GM12878 (cell line): ENCODE results near the gene PROX1. TPM values are rescaled to one million over a fixed set of nuclear protein-coding genes. Genes with fewer than 3 reads are reported as not detected.

Experiments
- ATAC-seq: fragments of 200-7000 bp; cut with Tn5 transposase; 3 replicates; pipeline ENCODE4 v1.9.1; 2020; ENCODE audit warnings: mild to moderate bottlenecking, moderate library complexity
- BruUV-seq: library from RNA; stranded (reverse); fragments of 400-500 nt; replicated peaks from 2 replicates; lab custom pipeline; 2021; lab: Mats Ljungman, UMichigan
- CTCF ChIA-PET: fragments of 300-600 bp; sonication (Branson Sonifier 250); formaldehyde crosslinking; extraction: SDS; loops from one replicate; lab custom pipeline; 2021; ENCODE audit warnings: inconsistent platforms; lab: Yijun Ruan, JAX
- POLR2A ChIA-PET: fragments of 350-600 bp; formaldehyde crosslinking; extraction: SDS; loops from one replicate; lab custom pipeline; 2021; ENCODE audit warnings: inconsistent platforms; lab: Charles Lee
- RAD21 ChIA-PET: fragments of 300-600 bp; sonication (Branson Sonifier 250); formaldehyde crosslinking; loops from one replicate; lab custom pipeline; 2023; ENCODE audit warnings: antibody characterized with exemption; ENCODE audit not compliant: unreplicated experiment; lab: Charles Lee
- SMC1A ChIA-PET: fragments of 300-600 bp; sonication (Branson Sonifier 250); formaldehyde crosslinking; loops from one replicate; lab custom pipeline; 2023; ENCODE audit not compliant: unreplicated experiment, uncharacterized antibody; lab: Charles Lee
- DNase-seq: peaks from one replicate; pipeline ENCODE4 v3.0.0-alpha.2; 2011; ENCODE audit warnings: low read depth, low spot score
- FAIRE-seq: peaks from 3 replicates; lab custom pipeline; 2011; peaks lifted over from hg19 to GRCh38; lab: Jason Lieb, UNC
- H2AFZ ChIP-seq: 2 replicates; pipeline ENCODE4 v1.6.0; 2011; ENCODE audit warnings: low read depth, low read length, control low read depth; ENCODE audit not compliant: control insufficient read depth
- H3K27ac ChIP-seq: 2 replicates; pipeline ENCODE4 v1.5.1; 2011; ENCODE audit warnings: control low read depth; ENCODE audit not compliant: control insufficient read depth, insufficient read depth
- H3K27me3 ChIP-seq, 2 experiments: replicated peaks in 1 of 2; 2 replicates each; pipeline versions ENCODE4 v1.6.0 to v1.6.1; 2011; ENCODE audit warnings: low read length in 1 of 2; ENCODE audit not compliant: control insufficient read depth in 2 of 2, insufficient read depth in 2 of 2
- H3K36me3 ChIP-seq, 2 experiments: 2 replicates each; pipeline ENCODE4 v1.5.1; 2011; ENCODE audit warnings: low read length in 1 of 2; ENCODE audit not compliant: control insufficient read depth in 2 of 2, insufficient read depth in 2 of 2
- H3K4me1 ChIP-seq: 2 replicates; pipeline ENCODE4 v1.6.1; 2011; ENCODE audit warnings: mild to moderate bottlenecking, low read length, moderate library complexity, mixed read lengths; ENCODE audit not compliant: control insufficient read depth, insufficient read depth
- H3K4me2 ChIP-seq: 2 replicates; pipeline ENCODE4 v1.6.0; 2011; ENCODE audit warnings: control low read depth; ENCODE audit not compliant: control insufficient read depth, insufficient read depth
- H3K4me3 ChIP-seq: fragments of 200-600 bp; sonication (generic); 2 replicates; pipeline ENCODE4 v1.5.1; 2016
- H3K79me2 ChIP-seq: 2 replicates; pipeline ENCODE4 v1.6.0; 2011; ENCODE audit warnings: low read length; ENCODE audit not compliant: control insufficient read depth, insufficient read depth
- H3K9ac ChIP-seq: 2 replicates; pipeline ENCODE4 v1.8.0; 2011; ENCODE audit warnings: low read length, control low read depth, mixed read lengths; ENCODE audit not compliant: control insufficient read depth, insufficient read depth
- H3K9me3 ChIP-seq: replicated peaks from 3 replicates; pipeline ENCODE4 v1.5.1; 2011; ENCODE audit warnings: mild to moderate bottlenecking, low read length; ENCODE audit not compliant: control insufficient read depth, insufficient read depth
- H4K20me1 ChIP-seq: 2 replicates; pipeline ENCODE4 v1.6.0; 2011; ENCODE audit not compliant: control insufficient read depth, insufficient read depth
- IRF5 ChIP-seq: fragments of 450-650 bp; IDR thresholded peaks from 2 replicates; pipeline ENCODE4 v1.6.1; 2017; ENCODE audit warnings: borderline replicate concordance
- MYB ChIP-seq: fragments of 150-350 bp; IDR thresholded peaks from 2 replicates; pipeline ENCODE4 v1.6.1; 2014; ENCODE audit warnings: mild to moderate bottlenecking, low read depth, low read length, borderline replicate concordance
- NR2C2 ChIP-seq: IDR thresholded peaks from 2 replicates; pipeline ENCODE4 v1.6.1; 2011; ENCODE audit warnings: borderline replicate concordance, low read depth; ENCODE audit not compliant: control insufficient read depth, insufficient read length
- PAX5 ChIP-seq: IDR thresholded peaks from 2 replicates; pipeline ENCODE4 v1.6.1; 2011; ENCODE audit warnings: low read depth, low read length, borderline replicate concordance
- RBBP5 ChIP-seq: fragments of 200-600 bp; sonication (generic); conservative IDR thresholded peaks from 2 replicates; pipeline ENCODE4 v1.6.1; 2016
- TCF3 ChIP-seq: IDR thresholded peaks from 2 replicates; pipeline ENCODE4 v1.6.1; 2012; ENCODE audit warnings: low read depth, mild to moderate bottlenecking, low read length, borderline replicate concordance; ENCODE audit not compliant: insufficient read depth
- WRNIP1 ChIP-seq: IDR thresholded peaks from 2 replicates; pipeline ENCODE4 v1.6.1; 2011; ENCODE audit warnings: low read depth, low read length, improper control_type of control experiment, borderline replicate concordance
- ZNF274 ChIP-seq: IDR thresholded peaks from one replicate; pipeline ENCODE4 v1.8.0; 2011; ENCODE audit not compliant: insufficient read length, insufficient read depth
- WGBS: methylation state at CpG from one replicate; pipeline ENCODE4 v1.1.6; 2016; ENCODE audit warnings: low lambda C conversion rate; ENCODE audit not compliant: insufficient replicate concordance, insufficient coverage; ENCODE audit errors: missing lambda C conversion rate; 5-methylcytosine and 5-hydroxymethylcytosine counted together
- in situ Hi-C: fragments of 300-500 bp; cut with MboI; formaldehyde crosslinking; loops from 9 replicates; pipeline ENCODE4 v1.14.3; 2018; ENCODE audit warnings: mixed read lengths
- intact Hi-C: fragments of 100-400 bp; cut with micrococcal nuclease; formaldehyde crosslinking; loops from one replicate; pipeline ENCODE4 v1.14.2; 2022; ENCODE audit not compliant: unreplicated experiment
- polyA plus RNA-seq, 11 experiments: library from polyadenylated mRNA; depleted of rRNA in 4 of 11; unstranded in 6 of 11; stranded (reverse) in 5 of 11; fragments of >200 nt; fragmentation: Nextera tagmentation in 4 of 11; fragmentation: Illumina TruSeq in 1 of 11; extraction: Ambion mirVana in 4 of 11; extraction: Trizol in 1 of 11; gene quantifications; 1 replicate in 1 of 11; 2 replicates in 10 of 11; pipeline versions ENCODE4 v1.2.1 to v1.2.3, GENCODE V29; 2011 to 2016; ENCODE audit warnings: inconsistent platforms in 2 of 11, missing spikeins in 2 of 11, low read depth in 1 of 11
- total RNA-seq, 4 experiments: library from RNA; depleted of rRNA in 3 of 4; stranded (reverse); fragments of >200 nt in 3 of 4; fragmentation: Illumina TruSeq in 1 of 4; extraction: Trizol in 1 of 4; gene quantifications; 2 replicates each; pipeline versions ENCODE4 v1.2.1 to v1.2.3, GENCODE V29; 2013 to 2021
- TF ChIP-seq, protein P1 (sequence below): IDR thresholded peaks from 2 replicates; pipeline ENCODE4 v1.6.1; 2012; ENCODE audit warnings: improper control_type of control experiment, low read depth, low read length; ENCODE audit not compliant: insufficient replicate concordance
- TF ChIP-seq, protein P2 (sequence below): IDR thresholded peaks from 2 replicates; pipeline ENCODE4 v1.6.1; 2011; ENCODE audit warnings: borderline replicate concordance, low read depth, mild to moderate bottlenecking, moderate library complexity, mixed read lengths, low read length; ENCODE audit not compliant: insufficient read depth; ENCODE audit errors: extremely low read length

The PROX1 gene
- total and polyA plus RNA-seq, 10 of the 15 experiments (the other 5 are each of a cell fraction or from before 2014, with no cell fraction given): under 0.01 to 0.44 (median 0.03) TPM; not detected in 4

DNA sequence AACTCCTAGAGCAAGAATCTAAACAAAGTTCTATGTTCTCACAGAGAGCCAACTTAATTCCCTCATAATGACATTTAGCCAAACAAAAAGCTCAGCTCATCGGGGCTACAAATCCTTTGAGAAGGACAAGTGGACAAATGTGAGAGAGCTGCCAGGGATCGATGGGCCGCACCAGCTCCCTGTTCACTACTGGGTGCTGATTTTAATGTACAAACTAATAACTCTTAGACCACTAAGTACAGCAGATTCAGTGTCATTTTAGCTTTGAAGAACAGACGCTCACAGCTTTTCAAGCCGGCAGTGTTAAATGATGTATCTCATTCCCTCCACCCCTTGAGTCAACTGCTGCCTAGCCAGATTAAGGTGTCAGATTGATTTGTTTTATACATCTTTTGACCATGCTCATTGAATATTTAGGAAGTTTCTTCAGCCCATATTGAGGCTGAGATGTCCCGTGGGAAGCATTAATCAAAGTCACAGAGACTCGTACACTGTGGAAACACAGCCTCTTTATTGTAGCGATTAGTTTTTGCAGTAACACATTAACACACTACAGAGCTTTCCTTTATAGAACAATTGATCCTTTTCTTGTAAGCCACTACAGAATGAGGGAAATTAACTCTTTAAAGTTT lies 21.1 kb downstream of the PROX1 start (continued):
- TF ChIP-seq, protein P1, sequence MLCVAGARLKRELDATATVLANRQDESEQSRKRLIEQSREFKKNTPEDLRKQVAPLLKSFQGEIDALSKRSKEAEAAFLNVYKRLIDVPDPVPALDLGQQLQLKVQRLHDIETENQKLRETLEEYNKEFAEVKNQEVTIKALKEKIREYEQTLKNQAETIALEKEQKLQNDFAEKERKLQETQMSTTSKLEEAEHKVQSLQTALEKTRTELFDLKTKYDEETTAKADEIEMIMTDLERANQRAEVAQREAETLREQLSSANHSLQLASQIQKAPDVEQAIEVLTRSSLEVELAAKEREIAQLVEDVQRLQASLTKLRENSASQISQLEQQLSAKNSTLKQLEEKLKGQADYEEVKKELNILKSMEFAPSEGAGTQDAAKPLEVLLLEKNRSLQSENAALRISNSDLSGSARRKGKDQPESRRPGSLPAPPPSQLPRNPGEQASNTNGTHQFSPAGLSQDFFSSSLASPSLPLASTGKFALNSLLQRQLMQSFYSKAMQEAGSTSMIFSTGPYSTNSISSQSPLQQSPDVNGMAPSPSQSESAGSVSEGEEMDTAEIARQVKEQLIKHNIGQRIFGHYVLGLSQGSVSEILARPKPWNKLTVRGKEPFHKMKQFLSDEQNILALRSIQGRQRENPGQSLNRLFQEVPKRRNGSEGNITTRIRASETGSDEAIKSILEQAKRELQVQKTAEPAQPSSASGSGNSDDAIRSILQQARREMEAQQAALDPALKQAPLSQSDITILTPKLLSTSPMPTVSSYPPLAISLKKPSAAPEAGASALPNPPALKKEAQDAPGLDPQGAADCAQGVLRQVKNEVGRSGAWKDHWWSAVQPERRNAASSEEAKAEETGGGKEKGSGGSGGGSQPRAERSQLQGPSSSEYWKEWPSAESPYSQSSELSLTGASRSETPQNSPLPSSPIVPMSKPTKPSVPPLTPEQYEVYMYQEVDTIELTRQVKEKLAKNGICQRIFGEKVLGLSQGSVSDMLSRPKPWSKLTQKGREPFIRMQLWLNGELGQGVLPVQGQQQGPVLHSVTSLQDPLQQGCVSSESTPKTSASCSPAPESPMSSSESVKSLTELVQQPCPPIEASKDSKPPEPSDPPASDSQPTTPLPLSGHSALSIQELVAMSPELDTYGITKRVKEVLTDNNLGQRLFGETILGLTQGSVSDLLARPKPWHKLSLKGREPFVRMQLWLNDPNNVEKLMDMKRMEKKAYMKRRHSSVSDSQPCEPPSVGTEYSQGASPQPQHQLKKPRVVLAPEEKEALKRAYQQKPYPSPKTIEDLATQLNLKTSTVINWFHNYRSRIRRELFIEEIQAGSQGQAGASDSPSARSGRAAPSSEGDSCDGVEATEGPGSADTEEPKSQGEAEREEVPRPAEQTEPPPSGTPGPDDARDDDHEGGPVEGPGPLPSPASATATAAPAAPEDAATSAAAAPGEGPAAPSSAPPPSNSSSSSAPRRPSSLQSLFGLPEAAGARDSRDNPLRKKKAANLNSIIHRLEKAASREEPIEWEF: no peak

DNA sequence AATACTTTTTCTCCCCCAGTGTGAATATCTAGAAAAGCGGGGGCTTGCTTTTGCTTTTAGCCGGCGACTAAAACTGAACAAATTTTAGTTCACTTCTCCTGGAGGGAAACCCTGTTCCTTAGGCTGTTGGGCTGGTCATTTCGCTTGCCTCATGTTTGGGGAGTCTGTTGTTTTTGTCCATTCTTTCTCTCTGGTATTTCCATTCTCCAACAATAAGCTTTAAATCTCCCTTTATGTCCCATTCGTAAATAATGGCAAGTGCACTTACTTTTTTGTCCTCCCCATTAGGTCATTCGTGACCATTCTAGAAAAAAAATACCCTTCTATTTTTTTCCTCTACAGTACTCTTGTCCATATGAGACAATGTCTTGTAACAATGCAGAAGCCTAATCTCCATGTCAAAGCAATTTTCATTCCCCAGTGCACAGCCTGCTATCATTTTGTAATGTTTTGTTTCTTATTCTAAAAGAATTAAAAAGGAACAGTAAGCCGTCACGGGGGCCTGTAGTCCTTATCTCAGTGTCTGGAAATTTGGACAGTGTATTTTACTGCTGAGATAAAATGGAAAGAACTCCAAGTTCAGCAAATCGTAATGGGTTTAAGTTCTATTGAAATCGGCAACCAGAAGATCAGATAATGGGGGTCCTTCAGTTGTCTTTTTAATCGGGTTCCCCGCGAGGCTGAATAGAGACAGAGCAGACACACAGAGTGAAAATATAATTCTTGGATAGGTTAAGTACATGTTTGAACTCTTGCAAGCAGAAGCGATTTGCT lies 21.8 kb downstream of the PROX1 start:
- ChIA-PET CTCF (no interaction called here), RAD21 (no interaction called here), POLR2A (no interaction called here), SMC1A (no interaction called here)
- no peak for DNase-seq
- no peak for FAIRE-seq
- Histone ChIP-seq H3K4me3 (no peak overlapping the region), H3K9ac (no peak overlapping the region), H3K27ac (no peak overlapping the region), H3K36me3 (no peaks in the 10 kb centered on the region), H3K9me3 (no peaks in the 10 kb centered on the region), H2AFZ (no peak overlapping the region), H3K79me2 (no peaks in the 10 kb centered on the region), H3K27me3 (peaks cover 0 to under 1% of the 10 kb centered on the region in 2 experiments; a peak in 1 of 4 replicates), H3K4me2 (no peak overlapping the region), H3K4me1 (no peaks in the 10 kb centered on the region), H4K20me1 (no peaks in the 10 kb centered on the region)
- in situ Hi-C loops (no loop called here), intact Hi-C loops (no loop called here)
- BruUV-seq: no TSS peak
- 64% methylated on average over 14 of the region's 14 CpGs for WGBS
- no peak for ATAC-seq
- TF ChIP-seq TCF3 (no peak), IRF5 (no peak), WRNIP1 (no peak), MYB (no peak), RBBP5 (no peak), PAX5 (no peak), NR2C2 (no peak), ZNF274 (no peak)
- TF ChIP-seq, protein P2, sequence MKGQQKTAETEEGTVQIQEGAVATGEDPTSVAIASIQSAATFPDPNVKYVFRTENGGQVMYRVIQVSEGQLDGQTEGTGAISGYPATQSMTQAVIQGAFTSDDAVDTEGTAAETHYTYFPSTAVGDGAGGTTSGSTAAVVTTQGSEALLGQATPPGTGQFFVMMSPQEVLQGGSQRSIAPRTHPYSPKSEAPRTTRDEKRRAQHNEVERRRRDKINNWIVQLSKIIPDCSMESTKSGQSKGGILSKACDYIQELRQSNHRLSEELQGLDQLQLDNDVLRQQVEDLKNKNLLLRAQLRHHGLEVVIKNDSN: no peak
